Measurements from ENCODE around the gene USB1. TPM values are rescaled to one million over a fixed set of nuclear protein-coding genes. Genes with fewer than 3 reads are reported as not detected.

The USB1 gene
- total and polyA plus RNA-seq, 2 donors (not counting 1 experiment from before 2014, with no cell fraction given) = 18.8 to 32.7 TPM

GRCh38 chr16:58041628-58041955 lies 40.4 kb downstream of the USB1 start:
- H3K4me2 ChIP-seq (ENCODE audit: extremely low read depth, insufficient read depth, low read length) = no peak overlapping the region
- no peak for TF ChIP-seq CTCF (conservative IDR thresholded peaks at IDR 0.05 in 1 of 2, IDR thresholded peaks at IDR 0.05 in 1 of 2; ENCODE audit: low read depth in 1 of 2, low read length in 2 of 2)
- TF ChIP-seq EZH2 (IDR thresholded peaks at IDR 0.05; ENCODE audit: low read length, missing control alignments) = no peak
- no peaks in the 10 kb centered on the region for H4K20me1 ChIP-seq (ENCODE audit: control insufficient read depth, extremely low read depth, insufficient read depth, low read length)
- no peaks in the 10 kb centered on the region for H3K4me1 ChIP-seq (ENCODE audit: control insufficient read depth, extremely low read depth, insufficient read depth, low read length)
- H3K27me3 ChIP-seq (ENCODE audit: control insufficient read depth, insufficient read depth, low read length) = no peaks in the 10 kb centered on the region
- no peaks in the 10 kb centered on the region for H3K9me3 ChIP-seq (ENCODE audit: control insufficient read depth, insufficient read depth, low read depth, low read length)
- DNase-seq (ENCODE audit: low read depth in 2 of 2) = no peak
- no peak overlapping the region for H3K4me3 ChIP-seq (replicated peaks in 1 of 4; ENCODE audit: control extremely low read depth in 1 of 4, insufficient read depth in 1 of 4, low read depth in 3 of 4, low read length in 4 of 4)
- H3K9ac ChIP-seq (ENCODE audit: insufficient read depth, low read length) = no peak overlapping the region
- H3K79me2 ChIP-seq (ENCODE audit: control insufficient read depth, insufficient read depth, low read length) = no peaks in the 10 kb centered on the region
- H3K27ac ChIP-seq (ENCODE audit: insufficient read depth, low read length) = no peak overlapping the region
- no peak overlapping the region for H2AFZ ChIP-seq (ENCODE audit: low read length)
- no peaks in the 10 kb centered on the region for H3K36me3 ChIP-seq (ENCODE audit: control insufficient read depth, insufficient read depth, low read length)

- no peak for DNase-seq (ENCODE audit: low read depth in 2 of 2)
- H3K27ac ChIP-seq (ENCODE audit: insufficient read depth, low read length) = no peak overlapping the region
- H3K4me2 ChIP-seq (ENCODE audit: extremely low read depth, insufficient read depth, low read length) = no peak overlapping the region
- H3K4me1 ChIP-seq (ENCODE audit: control insufficient read depth, extremely low read depth, insufficient read depth, low read length) = no peaks in the 10 kb centered on the region
- H3K79me2 ChIP-seq (ENCODE audit: control insufficient read depth, insufficient read depth, low read length) = no peaks in the 10 kb centered on the region
- H4K20me1 ChIP-seq (ENCODE audit: control insufficient read depth, extremely low read depth, insufficient read depth, low read length) = no peaks in the 10 kb centered on the region
- no peaks in the 10 kb centered on the region for H3K27me3 ChIP-seq (ENCODE audit: control insufficient read depth, insufficient read depth, low read length)
- TF ChIP-seq EZH2 (IDR thresholded peaks at IDR 0.05; ENCODE audit: low read length, missing control alignments) (no peak), CTCF (conservative IDR thresholded peaks at IDR 0.05 in 1 of 2, IDR thresholded peaks at IDR 0.05 in 1 of 2; ENCODE audit: low read depth in 1 of 2, low read length in 2 of 2) (no peak)
- no peak overlapping the region for H2AFZ ChIP-seq (ENCODE audit: low read length)
- H3K4me3 ChIP-seq (replicated peaks in 1 of 4; ENCODE audit: control extremely low read depth in 1 of 4, insufficient read depth in 1 of 4, low read depth in 3 of 4, low read length in 4 of 4) = no peak overlapping the region
- H3K36me3 ChIP-seq (ENCODE audit: control insufficient read depth, insufficient read depth, low read length) = no peaks in the 10 kb centered on the region
- no peaks in the 10 kb centered on the region for H3K9me3 ChIP-seq (ENCODE audit: control insufficient read depth, insufficient read depth, low read depth, low read length)
- H3K9ac ChIP-seq (ENCODE audit: insufficient read depth, low read length) = no peak overlapping the region
Observed at GRCh38 chr16:58042001-58042885, 41.0 kb downstream of the USB1 start.

GRCh38 chr16:58042886-58043515 lies 41.8 kb downstream of the USB1 start:
- no peaks in the 10 kb centered on the region for H3K79me2 ChIP-seq (ENCODE audit: control insufficient read depth, insufficient read depth, low read length)
- no peak overlapping the region for H3K4me3 ChIP-seq (replicated peaks in 1 of 4; ENCODE audit: control extremely low read depth in 1 of 4, insufficient read depth in 1 of 4, low read depth in 3 of 4, low read length in 4 of 4)
- H3K9me3 ChIP-seq (ENCODE audit: control insufficient read depth, insufficient read depth, low read depth, low read length) = no peaks in the 10 kb centered on the region
- H3K4me1 ChIP-seq (ENCODE audit: control insufficient read depth, extremely low read depth, insufficient read depth, low read length) = no peaks in the 10 kb centered on the region
- no peak overlapping the region for H3K4me2 ChIP-seq (ENCODE audit: extremely low read depth, insufficient read depth, low read length)
- no peak overlapping the region for H3K9ac ChIP-seq (ENCODE audit: insufficient read depth, low read length)
- no peak overlapping the region for H3K27ac ChIP-seq (ENCODE audit: insufficient read depth, low read length)
- TF ChIP-seq CTCF (conservative IDR thresholded peaks at IDR 0.05 in 1 of 2, IDR thresholded peaks at IDR 0.05 in 1 of 2; ENCODE audit: low read depth in 1 of 2, low read length in 2 of 2) = no peak
- no peak for TF ChIP-seq EZH2 (IDR thresholded peaks at IDR 0.05; ENCODE audit: low read length, missing control alignments)
- no peaks in the 10 kb centered on the region for H3K36me3 ChIP-seq (ENCODE audit: control insufficient read depth, insufficient read depth, low read length)
- H2AFZ ChIP-seq (ENCODE audit: low read length) = no peak overlapping the region
- no peaks in the 10 kb centered on the region for H4K20me1 ChIP-seq (ENCODE audit: control insufficient read depth, extremely low read depth, insufficient read depth, low read length)
- H3K27me3 ChIP-seq (ENCODE audit: control insufficient read depth, insufficient read depth, low read length) = no peaks in the 10 kb centered on the region
- DNase-seq (ENCODE audit: low read depth in 2 of 2) = no peak
